GM21390 (cell line): ENCODE results near the gene ABCD3.
A peak's percentile ranks its signal among the peaks of the same experiment; 100 is the strongest.

ENCODE experiments used
- ATAC-seq: cut with Tn5 transposase; IDR thresholded peaks from one replicate; pipeline ENCODE4 v1.9.1; 2021; ENCODE audit not compliant: unreplicated experiment

ABCD3 gene

GRCh38 chr1:94522304-94522703 lies 104.1 kb downstream of the ABCD3 start:
- no peak for ATAC-seq

- no peak for ATAC-seq
Measured at GRCh38 chr1:94524531-94524930, 106.3 kb downstream of the ABCD3 start.

DNA sequence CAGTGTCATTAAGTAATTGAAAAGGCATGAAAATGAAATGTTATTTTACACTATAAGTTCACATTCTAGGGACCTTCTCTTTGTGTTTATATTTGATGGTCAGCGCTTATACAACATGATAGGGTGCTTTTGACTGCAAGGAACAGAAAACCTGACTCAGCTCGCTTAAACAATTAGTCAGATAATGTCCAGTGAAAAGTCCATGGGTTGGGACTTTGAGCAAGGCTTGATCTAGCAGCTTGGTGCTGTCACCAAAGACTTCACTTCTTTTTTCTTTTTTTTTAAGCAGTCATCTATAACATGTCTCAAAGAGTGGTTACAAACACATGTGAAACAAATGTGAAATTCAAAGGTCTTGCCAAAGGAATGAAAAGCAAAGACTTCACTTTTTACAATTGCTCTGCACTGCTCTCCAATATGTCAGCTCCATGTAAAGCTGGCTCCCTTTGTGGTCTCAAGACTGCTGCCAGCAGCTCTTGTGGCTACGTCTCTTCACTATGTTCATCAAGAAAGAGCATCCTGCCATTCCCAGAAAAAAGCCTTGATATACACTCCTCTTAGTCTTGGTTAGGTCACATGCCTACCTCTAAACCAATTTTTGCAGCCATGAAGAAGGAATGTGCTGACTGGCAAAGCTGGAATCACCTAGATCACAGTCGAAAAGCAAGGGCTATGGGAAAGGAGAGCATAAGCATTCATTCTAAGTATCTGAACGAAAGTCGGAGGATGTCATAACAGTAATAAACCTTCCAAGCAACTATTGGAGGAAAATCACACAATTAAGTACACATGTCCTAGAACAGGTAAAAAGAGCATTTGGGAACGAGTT lies 108.2 kb downstream of the ABCD3 start:
- ATAC-seq = no peak

- ATAC-seq = no peak
Measured at GRCh38 chr1:94527447-94528031, 109.3 kb downstream of the ABCD3 start.

GRCh38 chr1:94528299-94528698 lies 110.1 kb downstream of the ABCD3 start:
- no peak for ATAC-seq

DNA sequence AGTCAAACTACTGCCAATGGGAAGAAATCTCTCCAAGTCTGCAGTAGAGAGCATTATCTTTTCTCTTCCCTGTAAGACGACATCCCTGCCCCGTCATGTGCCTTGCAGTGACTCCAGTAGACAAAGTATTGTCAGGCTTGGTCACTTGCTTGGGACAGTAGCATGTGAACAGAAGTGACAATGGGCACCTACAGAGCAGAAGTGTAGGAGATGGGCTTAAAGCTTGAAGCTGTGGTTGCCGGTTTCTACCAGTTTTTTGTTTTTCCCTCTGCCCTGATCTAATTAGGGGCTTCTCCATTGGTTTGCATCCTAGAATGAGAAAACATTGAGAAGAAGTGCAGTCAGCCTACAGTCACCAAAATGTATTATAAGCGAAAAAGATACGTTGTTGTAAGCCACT lies 110.6 kb downstream of the ABCD3 start:
- no peak for ATAC-seq

DNA sequence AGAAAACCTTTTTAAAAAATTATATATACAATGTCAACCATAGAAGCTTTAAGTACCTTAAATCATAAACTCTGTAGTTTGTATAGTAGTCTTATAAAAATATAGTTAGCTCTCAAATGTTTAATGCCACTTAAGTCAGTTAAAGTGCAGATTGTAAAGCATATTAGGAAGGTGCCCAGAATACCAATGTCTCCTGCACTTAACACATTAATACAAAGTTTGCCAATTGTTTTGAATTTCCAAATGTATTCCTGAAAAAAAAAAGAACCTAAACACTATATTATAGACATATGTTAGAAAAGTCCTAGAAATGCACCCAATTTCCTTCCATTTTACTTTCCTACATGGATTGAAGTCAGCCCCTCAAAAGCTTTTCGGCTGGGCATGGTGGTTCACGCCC lies 111.2 kb downstream of the ABCD3 start:
- ATAC-seq = no peak

DNA sequence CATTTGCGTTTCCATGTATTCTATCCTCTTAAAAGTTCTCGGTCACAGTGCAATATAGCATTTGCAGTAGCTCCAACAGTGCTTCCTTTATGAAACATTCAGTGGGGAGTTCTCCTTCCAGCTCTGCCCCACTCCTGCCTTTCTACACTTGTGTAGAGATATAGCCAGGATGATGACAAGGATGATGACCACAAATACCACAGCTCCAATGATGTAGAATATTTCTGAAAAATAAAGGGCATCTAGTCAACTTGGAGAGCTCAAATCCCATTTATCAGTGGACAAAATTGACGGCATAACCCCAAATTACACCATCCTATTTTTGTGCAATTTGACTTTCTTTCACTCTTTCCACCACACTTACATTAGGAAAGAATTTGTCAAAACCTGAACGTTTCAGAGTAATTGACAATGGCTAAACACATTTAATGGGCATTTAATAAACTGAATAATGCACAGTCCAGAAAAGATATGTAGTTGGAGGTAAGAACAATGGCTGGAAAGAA lies 112.2 kb downstream of the ABCD3 start:
- ATAC-seq = no peak

GRCh38 chr1:94531664-94532063 lies 113.5 kb downstream of the ABCD3 start:
- ATAC-seq = no peak

GRCh38 chr1:94532077-94532476 lies 113.9 kb downstream of the ABCD3 start:
- no peak for ATAC-seq

- ATAC-seq = no peak
Measured at GRCh38 chr1:94535095-94535494, 116.9 kb downstream of the ABCD3 start.

- no peak for ATAC-seq
Measured at GRCh38 chr1:94535879-94536278, 117.7 kb downstream of the ABCD3 start.

GRCh38 chr1:94537254-94537653 lies 119.1 kb downstream of the ABCD3 start:
- ATAC-seq = no peak

- no peak for ATAC-seq
Measured at GRCh38 chr1:94538243-94538827, 120.1 kb downstream of the ABCD3 start.

DNA sequence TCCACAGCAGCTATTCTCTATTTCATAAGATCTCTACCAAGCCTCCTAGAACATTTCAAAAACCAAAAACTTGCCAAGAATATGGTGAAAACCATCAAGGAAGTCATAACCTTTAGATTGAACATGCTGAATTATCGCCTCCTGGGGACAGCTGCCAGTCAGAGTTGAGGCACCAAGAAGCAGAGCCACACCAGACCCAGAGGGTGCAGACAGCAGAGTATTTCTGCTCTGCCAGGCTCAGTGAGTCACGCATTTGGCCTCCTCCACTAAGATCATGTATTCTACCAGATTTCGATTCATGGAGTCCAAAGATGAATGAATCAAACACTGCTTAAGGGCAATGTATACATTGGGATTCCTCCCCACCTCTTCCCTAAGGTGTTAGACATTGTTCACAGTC lies 121.3 kb downstream of the ABCD3 start:
- ATAC-seq = no peak

DNA sequence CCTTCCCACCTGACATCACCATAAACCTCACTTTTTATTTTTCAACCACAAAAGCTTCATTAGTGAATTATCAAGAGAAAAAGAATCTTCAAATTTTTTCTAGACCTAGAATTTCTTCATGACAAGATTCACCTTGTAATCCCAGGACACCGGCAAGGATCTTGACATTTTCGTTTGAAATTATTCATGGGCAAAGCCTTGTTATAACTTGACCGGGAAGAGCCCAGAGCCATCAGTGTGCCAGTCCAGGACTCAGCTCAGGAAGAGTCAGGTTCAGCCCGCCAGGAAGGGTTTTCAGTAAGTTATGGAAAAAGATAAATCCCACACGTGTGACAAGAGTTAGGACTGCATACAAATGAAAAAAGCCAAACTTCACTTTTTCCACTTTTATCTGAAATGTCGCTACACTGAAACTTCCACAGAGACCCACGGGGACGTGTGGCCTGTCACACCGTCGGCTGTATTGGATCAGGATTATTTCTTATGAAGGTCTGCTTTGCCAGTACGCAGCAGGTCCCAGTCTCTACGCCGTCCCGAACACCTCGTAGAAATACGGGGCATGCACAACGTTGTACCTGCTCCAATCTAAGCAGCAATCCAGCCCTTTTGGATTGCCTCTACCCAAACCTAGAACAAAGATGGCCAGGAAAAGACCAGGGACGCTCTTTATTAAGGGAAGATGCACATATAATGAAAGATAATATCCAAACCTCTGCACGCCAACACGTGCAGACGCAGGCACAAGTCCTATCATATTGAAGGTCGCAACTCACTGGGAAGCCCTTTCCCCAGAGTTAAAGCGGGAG lies 122.5 kb downstream of the ABCD3 start:
- ATAC-seq = no peak

DNA sequence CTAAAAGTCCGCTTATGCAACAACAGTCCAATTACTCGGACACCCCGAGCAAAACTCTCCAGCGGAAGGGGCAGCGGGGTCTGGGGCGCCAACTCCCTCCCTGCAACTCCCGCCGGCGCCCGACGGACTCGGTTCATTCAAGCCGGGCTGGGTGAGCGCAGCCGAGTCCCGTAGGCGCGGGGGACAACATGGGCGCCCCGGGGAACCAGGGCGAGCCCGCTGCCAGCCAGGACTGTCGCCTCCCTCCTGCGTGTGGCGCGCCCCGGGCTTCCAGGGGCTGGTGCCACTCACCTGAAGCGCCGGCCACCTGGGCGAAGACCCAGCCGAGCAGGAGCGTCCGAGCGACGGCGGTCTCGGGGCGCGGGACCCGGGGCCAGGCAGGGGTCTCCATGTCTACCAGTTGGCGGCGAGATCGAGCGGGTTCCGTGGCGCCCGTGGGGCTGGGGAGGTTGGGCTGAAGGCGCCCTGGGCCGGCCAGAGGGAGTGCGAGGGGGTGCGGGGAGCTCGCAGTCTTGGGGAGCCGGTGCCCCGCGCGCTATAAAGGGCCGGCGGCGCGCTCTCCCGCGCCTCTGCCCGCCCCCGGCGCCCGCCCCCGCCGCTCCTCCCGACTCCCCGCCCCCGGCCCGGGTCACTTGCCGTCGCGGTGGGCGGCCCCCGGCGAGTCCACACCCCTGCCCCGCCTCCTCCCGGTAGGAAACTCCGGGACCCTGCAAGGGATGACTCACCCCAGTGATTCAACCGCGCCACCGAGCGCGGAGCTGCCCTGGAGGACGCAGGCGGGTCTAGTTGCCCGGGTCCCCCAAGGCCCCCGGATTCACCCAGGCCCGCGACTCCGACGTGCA lies 123.3 kb downstream of the ABCD3 start, which contains the start of gene F3:
Gene F3, minus strand, starts transcription at position 514 of the 842 bp plus-strand sequence. Its CDS starts 123 bp downstream, at position 391.
- ATAC-seq = peak; percentile 80

GRCh38 chr1:94542088-94542870 lies 124.1 kb downstream of the ABCD3 start:
- peak; percentile 30 for ATAC-seq

DNA sequence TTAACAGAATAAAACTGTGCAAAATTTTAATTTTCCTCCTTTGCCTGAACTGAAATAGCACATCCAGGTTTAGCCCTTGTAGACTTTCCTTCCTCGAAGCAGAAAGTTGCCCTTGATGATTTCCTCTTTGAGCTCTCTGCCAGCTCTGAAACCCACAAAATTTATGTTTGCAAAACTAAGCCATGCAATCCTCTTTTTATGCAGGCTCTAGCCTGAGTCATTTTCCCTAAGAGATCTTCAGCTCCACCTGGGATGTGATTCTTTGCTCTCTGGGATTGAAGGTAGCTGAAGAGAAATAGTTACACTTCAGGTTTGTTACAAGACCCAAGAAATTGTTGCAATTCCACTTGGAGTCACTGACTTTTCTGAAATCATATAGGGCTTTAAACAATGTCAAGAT lies 124.8 kb downstream of the ABCD3 start:
- no peak for ATAC-seq
